Neural progenitor cell (in vitro differentiated cells): ENCODE data around the gene MGST2.
A peak's percentile ranks its signal among the peaks of the same experiment; 100 is the strongest.

Experiments
- EZH2phosphoT487 ChIP-seq: fragments of 200-600 bp; sonication (generic); IDR thresholded peaks from 2 replicates; pipeline ENCODE4 v1.6.1; 2017; ENCODE audit warnings: antibody characterized with exemption
- TF ChIP-seq, protein P1 (sequence below): fragments of 200-600 bp; sonication (generic); IDR thresholded peaks from 2 replicates; pipeline ENCODE4 v1.5.1; 2017; ENCODE audit warnings: antibody characterized with exemption, mild to moderate bottlenecking

DNA sequence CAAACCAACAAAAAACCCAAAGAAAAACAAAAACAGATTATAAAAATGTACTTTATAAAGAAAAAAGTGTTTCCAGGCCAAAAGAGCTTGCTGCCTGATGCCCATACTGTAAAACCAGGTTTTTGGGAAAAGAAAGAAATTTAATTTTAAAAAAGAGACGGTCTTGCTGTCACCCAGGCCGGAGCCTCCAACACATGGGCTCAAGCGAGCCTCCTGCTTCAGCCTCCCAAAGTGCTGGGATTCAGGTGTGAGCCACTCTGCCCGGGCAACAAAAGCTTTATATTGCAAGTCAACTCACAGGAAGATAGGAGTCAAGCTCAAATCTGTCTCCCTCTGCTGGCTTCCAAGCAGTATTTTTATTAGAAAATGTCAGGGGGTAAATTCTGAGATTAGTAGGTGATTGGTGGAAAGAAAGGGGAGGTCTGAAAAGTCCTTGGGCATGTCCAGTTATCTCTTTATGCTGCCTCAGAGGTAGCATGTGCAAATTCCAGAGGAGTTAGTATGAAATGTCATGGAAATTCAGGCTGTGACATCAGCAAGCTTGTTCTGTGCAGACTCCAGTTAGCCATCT is 39.4 kb downstream of the MGST2 start:
- TF ChIP-seq, protein P1, sequence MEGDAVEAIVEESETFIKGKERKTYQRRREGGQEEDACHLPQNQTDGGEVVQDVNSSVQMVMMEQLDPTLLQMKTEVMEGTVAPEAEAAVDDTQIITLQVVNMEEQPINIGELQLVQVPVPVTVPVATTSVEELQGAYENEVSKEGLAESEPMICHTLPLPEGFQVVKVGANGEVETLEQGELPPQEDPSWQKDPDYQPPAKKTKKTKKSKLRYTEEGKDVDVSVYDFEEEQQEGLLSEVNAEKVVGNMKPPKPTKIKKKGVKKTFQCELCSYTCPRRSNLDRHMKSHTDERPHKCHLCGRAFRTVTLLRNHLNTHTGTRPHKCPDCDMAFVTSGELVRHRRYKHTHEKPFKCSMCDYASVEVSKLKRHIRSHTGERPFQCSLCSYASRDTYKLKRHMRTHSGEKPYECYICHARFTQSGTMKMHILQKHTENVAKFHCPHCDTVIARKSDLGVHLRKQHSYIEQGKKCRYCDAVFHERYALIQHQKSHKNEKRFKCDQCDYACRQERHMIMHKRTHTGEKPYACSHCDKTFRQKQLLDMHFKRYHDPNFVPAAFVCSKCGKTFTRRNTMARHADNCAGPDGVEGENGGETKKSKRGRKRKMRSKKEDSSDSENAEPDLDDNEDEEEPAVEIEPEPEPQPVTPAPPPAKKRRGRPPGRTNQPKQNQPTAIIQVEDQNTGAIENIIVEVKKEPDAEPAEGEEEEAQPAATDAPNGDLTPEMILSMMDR, result peak; percentile 25
- no peak for TF ChIP-seq EZH2phosphoT487
